GM18499 (cell line): ENCODE measurements around the gene NPAS2.

Experiments
- ATAC-seq: cut with Tn5 transposase; IDR thresholded peaks from one replicate; pipeline ENCODE4 v1.9.1; 2021; ENCODE audit warnings: moderate number of reproducible peaks; ENCODE audit not compliant: insufficient read depth, unreplicated experiment

NPAS2 gene

GRCh38 chr2:100900156-100900795, 80.3 kb downstream of the NPAS2 start:
- no peak for ATAC-seq

GRCh38 chr2:100902817-100903405, 83.0 kb downstream of the NPAS2 start:
- ATAC-seq: no peak

- ATAC-seq: no peak
Measured at GRCh38 chr2:100903534-100904258, 83.8 kb downstream of the NPAS2 start.

- no peak for ATAC-seq
Measured at GRCh38 chr2:100905132-100905805, 85.3 kb downstream of the NPAS2 start.

GRCh38 chr2:100906131-100906530, 86.2 kb downstream of the NPAS2 start:
- no peak for ATAC-seq

GRCh38 chr2:100906679-100907078, 86.7 kb downstream of the NPAS2 start:
- no peak for ATAC-seq

GRCh38 chr2:100907832-100908231, 87.9 kb downstream of the NPAS2 start:
- ATAC-seq: no peak

- no peak for ATAC-seq
Measured at GRCh38 chr2:100909534-100910081, 89.7 kb downstream of the NPAS2 start.

GRCh38 chr2:100910111-100910510, 90.2 kb downstream of the NPAS2 start:
- no peak for ATAC-seq

- ATAC-seq: no peak
Measured at GRCh38 chr2:100919316-100919715, 99.4 kb downstream of the NPAS2 start.

- ATAC-seq: no peak
Measured at GRCh38 chr2:100921685-100922161, 101.8 kb downstream of the NPAS2 start.

GRCh38 chr2:100923461-100924060, 103.6 kb downstream of the NPAS2 start:
- no peak for ATAC-seq

- no peak for ATAC-seq
Measured at GRCh38 chr2:100924122-100924519, 104.2 kb downstream of the NPAS2 start.

- ATAC-seq: no peak
Measured at GRCh38 chr2:100924520-100925451, 104.8 kb downstream of the NPAS2 start.

- ATAC-seq: no peak
Measured at GRCh38 chr2:100928235-100928634, 108.3 kb downstream of the NPAS2 start.

GRCh38 chr2:100929147-100929546, 109.2 kb downstream of the NPAS2 start:
- no peak for ATAC-seq

GRCh38 chr2:100934504-100935371, 114.8 kb downstream of the NPAS2 start:
- ATAC-seq: no peak

- no peak for ATAC-seq
Measured at GRCh38 chr2:100935372-100935752, 115.4 kb downstream of the NPAS2 start.
